ENCODE data around the gene RAMP2. TPM values are rescaled to one million over a fixed set of nuclear protein-coding genes. Genes with fewer than 3 reads are reported as not detected.
"Not testable (repeated sequence)": the region's sequence is repeated elsewhere in the genome, so short reads cannot be mapped to it uniquely, and the experiment has no call there.

Gene RAMP2
- total RNA-seq, 4 donors from 2014 or later, result 19.5 to 45.2 (median 34.2) TPM

DNA sequence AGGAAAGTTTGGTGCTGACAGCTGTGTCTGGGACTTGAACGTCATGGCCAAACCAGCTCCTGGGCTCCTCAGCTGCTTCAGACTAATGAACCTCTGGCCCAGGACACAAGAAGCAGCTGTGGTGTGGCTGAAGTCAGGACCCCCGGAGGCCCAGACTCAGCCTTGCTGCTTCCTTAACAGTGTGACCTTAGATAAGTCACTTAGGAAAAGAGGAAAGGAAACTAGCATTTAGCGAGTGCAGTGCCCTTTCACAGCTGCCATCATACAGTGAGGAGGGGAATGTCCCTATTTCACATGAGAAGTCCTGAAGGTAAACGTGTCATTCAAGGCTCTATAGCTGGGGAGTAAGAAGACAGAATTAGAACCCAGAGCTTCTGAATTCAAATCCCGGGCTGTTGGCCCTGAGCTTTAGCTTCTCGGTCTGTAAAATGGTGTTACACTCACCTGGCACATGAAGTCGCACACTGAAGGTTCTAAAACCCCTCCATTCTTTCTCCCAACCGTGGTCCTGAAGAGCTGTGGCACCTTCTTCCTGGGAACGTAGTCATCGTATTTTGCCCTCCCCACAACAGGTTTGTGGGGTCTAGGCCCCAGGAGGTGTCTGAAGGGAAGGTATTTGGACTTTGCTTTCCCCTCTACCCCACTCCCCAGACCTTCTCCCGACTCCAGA is 910 bp upstream of the RAMP2 start:
- Histone ChIP-seq H3K27ac (replicated peaks in 1 of 4) (peak overlapping the region; percentile 66 to 75 (median 74)), H3K9me3 (no peaks in the 10 kb centered on the region), H3K4me1 (peaks cover 25 to 43% (median 41%) of the 10 kb centered on the region in 4 donors), H3K4me3 (peak overlapping the region; percentile 64 to 65 (median 64)), H3K27me3 (peaks cover 0 to 33% (median 10%) of the 10 kb centered on the region in 4 donors), H3K36me3 (no peaks in the 10 kb centered on the region)
- intact Hi-C loops (cut with DNase I), result no loop called here
- no peak for DNase-seq (ENCODE audit: extremely low spot score)
- TF ChIP-seq POLR2AphosphoS5 (IDR thresholded peaks at IDR 0.05) (no peak), POLR2A (IDR thresholded peaks at IDR 0.05; ENCODE audit: low read depth) (no peak), EP300 (IDR thresholded peaks at IDR 0.05) (no peak)
- TF ChIP-seq, protein P1, sequence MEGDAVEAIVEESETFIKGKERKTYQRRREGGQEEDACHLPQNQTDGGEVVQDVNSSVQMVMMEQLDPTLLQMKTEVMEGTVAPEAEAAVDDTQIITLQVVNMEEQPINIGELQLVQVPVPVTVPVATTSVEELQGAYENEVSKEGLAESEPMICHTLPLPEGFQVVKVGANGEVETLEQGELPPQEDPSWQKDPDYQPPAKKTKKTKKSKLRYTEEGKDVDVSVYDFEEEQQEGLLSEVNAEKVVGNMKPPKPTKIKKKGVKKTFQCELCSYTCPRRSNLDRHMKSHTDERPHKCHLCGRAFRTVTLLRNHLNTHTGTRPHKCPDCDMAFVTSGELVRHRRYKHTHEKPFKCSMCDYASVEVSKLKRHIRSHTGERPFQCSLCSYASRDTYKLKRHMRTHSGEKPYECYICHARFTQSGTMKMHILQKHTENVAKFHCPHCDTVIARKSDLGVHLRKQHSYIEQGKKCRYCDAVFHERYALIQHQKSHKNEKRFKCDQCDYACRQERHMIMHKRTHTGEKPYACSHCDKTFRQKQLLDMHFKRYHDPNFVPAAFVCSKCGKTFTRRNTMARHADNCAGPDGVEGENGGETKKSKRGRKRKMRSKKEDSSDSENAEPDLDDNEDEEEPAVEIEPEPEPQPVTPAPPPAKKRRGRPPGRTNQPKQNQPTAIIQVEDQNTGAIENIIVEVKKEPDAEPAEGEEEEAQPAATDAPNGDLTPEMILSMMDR (IDR thresholded peaks at IDR 0.05), result no peak
- WGBS, result 58% methylated on average over 11 of the region's 11 CpGs

DNA sequence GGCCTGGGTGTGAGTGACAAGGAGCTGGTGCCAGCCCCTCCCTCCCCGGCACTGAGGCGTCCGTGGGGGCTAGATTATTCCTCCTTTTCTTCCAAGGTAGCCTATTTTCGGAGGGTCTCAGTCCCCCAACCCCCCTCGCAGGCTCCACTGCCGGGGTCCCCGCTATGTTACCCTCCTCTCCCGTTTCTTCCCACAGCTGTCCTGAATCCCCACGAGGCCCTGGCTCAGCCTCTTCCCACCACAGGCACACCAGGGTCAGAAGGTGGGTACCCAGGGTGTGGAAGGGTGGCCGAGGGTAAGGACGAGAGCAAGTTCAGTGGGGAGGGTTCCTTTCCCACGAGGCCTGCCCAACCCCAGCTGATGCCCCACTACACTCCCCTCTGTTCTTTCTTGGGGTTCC is 611 bp downstream of the RAMP2 start:
- no peaks in the 10 kb centered on the region for H3K9me3 ChIP-seq
- H3K27me3 ChIP-seq, result peaks cover 0 to 33% (median 10%) of the 10 kb centered on the region in 4 donors
- intact Hi-C loops (cut with DNase I), result loop anchor here (2.0 kb wide), 1 partner anchor 41 kb away; no protein-coding TSS in a partner anchor
- H3K4me3 ChIP-seq, result peak overlapping the region; percentile 64 to 65 (median 64)
- H3K4me1 ChIP-seq, result peaks cover 25 to 43% (median 41%) of the 10 kb centered on the region in 4 donors
- no peak for TF ChIP-seq POLR2A (IDR thresholded peaks at IDR 0.05; ENCODE audit: low read depth)
- no peak for TF ChIP-seq EP300 (IDR thresholded peaks at IDR 0.05)
- TF ChIP-seq, protein P1 (IDR thresholded peaks at IDR 0.05), result no peak
- TF ChIP-seq POLR2AphosphoS5 (IDR thresholded peaks at IDR 0.05), result no peak
- H3K36me3 ChIP-seq, result no peaks in the 10 kb centered on the region
- 32% methylated on average over 11 of the region's 12 CpGs for WGBS
- DNase-seq (ENCODE audit: extremely low spot score), result no peak
- peak overlapping the region; percentile 66 to 75 (median 74) for H3K27ac ChIP-seq (replicated peaks in 1 of 4)

DNA sequence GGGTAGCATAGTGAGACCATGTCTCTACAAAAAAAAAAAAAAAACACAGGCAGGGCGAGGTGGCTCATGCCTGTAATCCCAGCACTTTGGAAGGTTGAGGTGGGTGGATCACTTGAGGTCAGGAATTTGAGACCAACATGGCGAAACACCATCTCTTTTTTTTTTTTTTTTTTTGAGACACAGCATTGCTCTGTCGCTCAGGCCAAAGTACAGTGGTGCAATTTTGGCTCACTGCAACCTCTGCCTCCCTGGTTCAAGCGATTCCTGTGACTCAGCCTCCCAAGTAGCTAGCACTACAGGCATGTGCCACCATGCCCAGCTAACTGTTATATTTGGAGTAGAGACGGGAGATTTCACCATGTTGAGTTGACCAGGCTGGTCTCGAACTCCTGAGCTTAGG is 5.1 kb downstream of the RAMP2 start:
- no peak overlapping the region for H3K27ac ChIP-seq (replicated peaks in 1 of 4)
- peaks cover 0 to 31% (median 6%) of the 10 kb centered on the region in 4 donors for H3K27me3 ChIP-seq
- H3K4me1 ChIP-seq, result peaks cover 21 to 27% (median 25%) of the 10 kb centered on the region in 4 donors
- no peaks in the 10 kb centered on the region for H3K36me3 ChIP-seq
- H3K4me3 ChIP-seq, result no peak overlapping the region
- 88% methylated on average over 5 of the region's 6 CpGs for WGBS
- no peaks in the 10 kb centered on the region for H3K9me3 ChIP-seq
- intact Hi-C loops (cut with DNase I), result no loop called here
- TF ChIP-seq POLR2A (IDR thresholded peaks at IDR 0.05; ENCODE audit: low read depth) (no peak), EP300 (IDR thresholded peaks at IDR 0.05) (no peak), POLR2AphosphoS5 (IDR thresholded peaks at IDR 0.05) (no peak)
- TF ChIP-seq, protein P1 (IDR thresholded peaks at IDR 0.05), result no peak
- DNase-seq (ENCODE audit: extremely low spot score), result no peak

DNA sequence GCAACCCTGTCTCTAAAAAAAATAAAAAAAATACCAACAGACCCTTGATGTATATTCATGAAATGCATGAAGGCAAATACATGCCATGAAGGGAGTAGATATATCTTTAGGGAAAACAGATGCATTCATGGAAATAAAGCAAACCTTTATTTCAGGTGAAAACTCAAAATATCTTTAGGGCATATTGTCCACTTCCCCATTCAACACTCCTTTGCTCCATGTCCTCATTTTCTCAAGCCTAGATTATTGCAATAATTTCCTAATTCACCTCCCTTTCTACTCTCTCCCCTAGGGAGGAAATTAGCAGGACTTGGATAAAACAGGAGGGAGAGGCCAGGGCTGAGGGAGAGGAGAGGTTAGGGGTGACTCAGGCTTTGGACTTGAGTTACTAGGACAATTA is 6.5 kb downstream of the RAMP2 start:
- Histone ChIP-seq H3K27ac (replicated peaks in 1 of 4) (no peak overlapping the region), H3K4me1 (peaks cover 12 to 19% (median 14%) of the 10 kb centered on the region in 4 donors), H3K27me3 (peaks cover 0 to 17% (median 0%) of the 10 kb centered on the region in 4 donors), H3K36me3 (no peaks in the 10 kb centered on the region), H3K4me3 (no peak overlapping the region), H3K9me3 (no peaks in the 10 kb centered on the region)
- TF ChIP-seq, protein P1 (IDR thresholded peaks at IDR 0.05), result no peak
- TF ChIP-seq POLR2AphosphoS5 (IDR thresholded peaks at IDR 0.05), result no peak
- TF ChIP-seq POLR2A (IDR thresholded peaks at IDR 0.05; ENCODE audit: low read depth), result no peak
- no peak for TF ChIP-seq EP300 (IDR thresholded peaks at IDR 0.05)
- intact Hi-C loops (cut with DNase I), result no loop called here
- no peak for DNase-seq (ENCODE audit: extremely low spot score)

DNA sequence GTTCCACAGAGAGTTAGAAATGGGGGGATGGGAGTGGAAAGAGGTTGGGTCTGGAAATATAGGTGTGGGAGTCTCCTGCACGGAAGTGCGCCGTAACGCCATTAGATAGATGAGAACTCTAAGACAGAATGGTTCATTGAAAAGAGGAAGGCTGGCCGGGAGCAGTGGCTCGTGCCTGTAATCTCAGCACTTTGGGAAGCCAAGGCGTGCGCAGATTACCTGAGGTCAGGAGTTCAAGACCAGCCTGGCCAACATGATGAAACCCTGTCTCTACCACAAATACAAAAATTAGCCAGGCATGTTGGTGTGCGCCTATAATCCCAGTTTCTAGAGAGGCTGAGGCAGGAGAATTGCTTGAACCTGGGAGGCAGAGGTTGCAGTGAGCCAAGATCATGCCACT is 7.0 kb downstream of the RAMP2 start:
- H3K4me3 ChIP-seq; H3K36me3 ChIP-seq; H3K9me3 ChIP-seq; H3K27ac ChIP-seq (replicated peaks in 1 of 4); DNase-seq (ENCODE audit: extremely low spot score); intact Hi-C loops (cut with DNase I): not testable (repeated sequence)
- WGBS, result 80% methylated on average over 9 of the region's 9 CpGs
- H3K4me1 ChIP-seq, result peaks cover 12 to 20% (median 16%) of the 10 kb centered on the region in 4 donors
- peaks cover 0 to 12% (median 0%) of the 10 kb centered on the region in 4 donors for H3K27me3 ChIP-seq

DNA sequence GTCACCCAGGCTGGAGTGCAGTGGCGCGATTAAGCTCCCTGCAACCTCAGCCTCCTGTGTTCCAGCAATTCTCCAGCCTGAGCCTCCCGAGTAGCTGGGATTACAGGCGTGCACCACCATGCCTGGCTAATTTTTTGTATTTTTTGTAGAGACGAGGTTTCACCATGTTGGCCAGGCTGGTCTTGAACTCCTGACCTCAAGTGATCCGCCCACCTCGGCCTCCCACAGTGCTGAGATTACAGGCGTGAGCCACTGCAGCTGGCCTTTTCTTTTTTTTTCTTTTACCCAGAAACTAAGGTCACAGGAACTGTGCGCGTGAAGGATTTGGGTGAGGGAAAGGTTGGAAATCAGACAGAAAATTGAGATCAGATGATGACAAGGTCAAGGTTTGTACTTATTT is 8.9 kb downstream of the RAMP2 start:
- H3K9me3 ChIP-seq; H3K36me3 ChIP-seq; H3K27ac ChIP-seq (replicated peaks in 1 of 4); DNase-seq (ENCODE audit: extremely low spot score); H3K4me3 ChIP-seq; intact Hi-C loops (cut with DNase I): not testable (repeated sequence)
- 75% methylated on average over 10 of the region's 10 CpGs for WGBS
- Histone ChIP-seq H3K27me3 (peaks cover 0 to 11% (median 0%) of the 10 kb centered on the region in 4 donors), H3K4me1 (peaks cover 14 to 19% (median 17%) of the 10 kb centered on the region in 4 donors)
